ENCODE data around the gene ARHGAP44.

DNA sequence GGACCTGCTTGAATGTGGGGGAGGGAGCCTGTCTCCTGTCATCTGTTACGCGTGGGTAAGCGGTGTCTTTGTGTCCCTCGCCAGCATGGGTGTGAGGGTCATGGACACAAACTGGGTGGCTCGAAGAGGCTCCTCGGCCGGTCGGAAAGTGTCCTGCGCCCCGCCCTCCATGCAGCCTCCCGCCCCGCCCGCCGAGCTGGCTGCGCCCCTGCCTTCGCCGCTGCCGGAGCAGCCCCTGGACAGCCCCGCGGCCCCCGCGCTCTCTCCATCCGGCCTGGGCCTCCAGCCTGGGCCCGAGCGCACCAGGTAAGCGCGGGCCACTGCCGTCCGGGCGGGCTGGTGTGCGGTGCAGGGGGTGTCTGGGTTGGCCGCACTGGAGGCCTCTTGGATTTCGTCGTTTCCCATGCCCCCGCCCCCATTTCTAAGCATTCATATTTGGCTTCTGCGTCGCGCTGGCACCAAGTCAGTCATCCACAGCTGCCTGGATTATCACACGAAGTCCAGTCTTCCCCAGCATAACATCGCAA is 184.8 kb downstream of the ARHGAP44 start:
- TF ChIP-seq, protein P1, sequence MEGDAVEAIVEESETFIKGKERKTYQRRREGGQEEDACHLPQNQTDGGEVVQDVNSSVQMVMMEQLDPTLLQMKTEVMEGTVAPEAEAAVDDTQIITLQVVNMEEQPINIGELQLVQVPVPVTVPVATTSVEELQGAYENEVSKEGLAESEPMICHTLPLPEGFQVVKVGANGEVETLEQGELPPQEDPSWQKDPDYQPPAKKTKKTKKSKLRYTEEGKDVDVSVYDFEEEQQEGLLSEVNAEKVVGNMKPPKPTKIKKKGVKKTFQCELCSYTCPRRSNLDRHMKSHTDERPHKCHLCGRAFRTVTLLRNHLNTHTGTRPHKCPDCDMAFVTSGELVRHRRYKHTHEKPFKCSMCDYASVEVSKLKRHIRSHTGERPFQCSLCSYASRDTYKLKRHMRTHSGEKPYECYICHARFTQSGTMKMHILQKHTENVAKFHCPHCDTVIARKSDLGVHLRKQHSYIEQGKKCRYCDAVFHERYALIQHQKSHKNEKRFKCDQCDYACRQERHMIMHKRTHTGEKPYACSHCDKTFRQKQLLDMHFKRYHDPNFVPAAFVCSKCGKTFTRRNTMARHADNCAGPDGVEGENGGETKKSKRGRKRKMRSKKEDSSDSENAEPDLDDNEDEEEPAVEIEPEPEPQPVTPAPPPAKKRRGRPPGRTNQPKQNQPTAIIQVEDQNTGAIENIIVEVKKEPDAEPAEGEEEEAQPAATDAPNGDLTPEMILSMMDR (IDR thresholded peaks at IDR 0.05): no peak
- TF ChIP-seq POLR2A (IDR thresholded peaks at IDR 0.05): no peak
